Measurements from ENCODE around the gene NSUN2.
A peak's percentile ranks its signal among the peaks of the same experiment; 100 is the strongest.
"Not testable (repeated sequence)": the region's sequence is repeated elsewhere in the genome, so short reads cannot be mapped to it uniquely, and the experiment has no call there.

The NSUN2 gene

GRCh38 chr5:6667648-6668047, 34.8 kb upstream of the NSUN2 start:
- TF ChIP-seq POLR2AphosphoS5 (IDR thresholded peaks at IDR 0.05; ENCODE audit: low read depth, low read length) (no peak), POLR2A (IDR thresholded peaks at IDR 0.05; ENCODE audit: low read depth, low read length) (no peak), TAF1 (IDR thresholded peaks at IDR 0.05; ENCODE audit: borderline replicate concordance, low read depth, low read length) (no peak)
- FAIRE-seq (no peak), DNase-seq (ENCODE audit: insufficient read length) (no peak)

- DNase-seq (ENCODE audit: insufficient read length) (no peak), FAIRE-seq (no peak)
- no peak for TF ChIP-seq TAF1 (IDR thresholded peaks at IDR 0.05; ENCODE audit: borderline replicate concordance, low read depth, low read length)
- no peak for TF ChIP-seq POLR2A (IDR thresholded peaks at IDR 0.05; ENCODE audit: low read depth, low read length)
- no peak for TF ChIP-seq POLR2AphosphoS5 (IDR thresholded peaks at IDR 0.05; ENCODE audit: low read depth, low read length)
These were observed 33.9 kb upstream of the NSUN2 start for GRCh38 chr5:6666762-6667161.

- TF ChIP-seq POLR2AphosphoS5 (IDR thresholded peaks at IDR 0.05; ENCODE audit: low read depth, low read length) = no peak
- no peak for TF ChIP-seq POLR2A (IDR thresholded peaks at IDR 0.05; ENCODE audit: low read depth, low read length)
- TF ChIP-seq TAF1 (IDR thresholded peaks at IDR 0.05; ENCODE audit: borderline replicate concordance, low read depth, low read length) = no peak
- peak; percentile 78 for FAIRE-seq
- no peak for DNase-seq (ENCODE audit: insufficient read length)
These were observed 27.8 kb upstream of the NSUN2 start for GRCh38 chr5:6660688-6661087.

GRCh38 chr5:6659941-6660684, 27.3 kb upstream of the NSUN2 start:
- FAIRE-seq (peak; percentile 73), DNase-seq (ENCODE audit: insufficient read length) (peak; percentile 33)
- TF ChIP-seq POLR2AphosphoS5 (IDR thresholded peaks at IDR 0.05; ENCODE audit: low read depth, low read length) (no peak), TAF1 (IDR thresholded peaks at IDR 0.05; ENCODE audit: borderline replicate concordance, low read depth, low read length) (no peak)

- DNase-seq (ENCODE audit: insufficient read length) = no peak
- no peak for FAIRE-seq
- TF ChIP-seq POLR2A (IDR thresholded peaks at IDR 0.05; ENCODE audit: low read depth, low read length) (no peak), TAF1 (IDR thresholded peaks at IDR 0.05; ENCODE audit: borderline replicate concordance, low read depth, low read length) (no peak), POLR2AphosphoS5 (IDR thresholded peaks at IDR 0.05; ENCODE audit: low read depth, low read length) (no peak)
These were observed 23.8 kb upstream of the NSUN2 start for GRCh38 chr5:6656680-6657079.

- FAIRE-seq (no peak), DNase-seq (ENCODE audit: insufficient read length) (no peak)
- TF ChIP-seq POLR2A (IDR thresholded peaks at IDR 0.05; ENCODE audit: low read depth, low read length) (no peak), TAF1 (IDR thresholded peaks at IDR 0.05; ENCODE audit: borderline replicate concordance, low read depth, low read length) (no peak), POLR2AphosphoS5 (IDR thresholded peaks at IDR 0.05; ENCODE audit: low read depth, low read length) (no peak)
These were observed 22.6 kb upstream of the NSUN2 start for GRCh38 chr5:6655432-6655831.

- no peak for FAIRE-seq
- TF ChIP-seq POLR2AphosphoS5 (IDR thresholded peaks at IDR 0.05; ENCODE audit: low read depth, low read length) (no peak), TAF1 (IDR thresholded peaks at IDR 0.05; ENCODE audit: borderline replicate concordance, low read depth, low read length) (no peak), POLR2A (IDR thresholded peaks at IDR 0.05; ENCODE audit: low read depth, low read length) (no peak)
- DNase-seq (ENCODE audit: insufficient read length) = no peak
These were observed 19.2 kb upstream of the NSUN2 start for GRCh38 chr5:6652025-6652424.

GRCh38 chr5:6649681-6650080, 16.8 kb upstream of the NSUN2 start:
- FAIRE-seq (no peak), DNase-seq (ENCODE audit: insufficient read length) (no peak)
- TF ChIP-seq POLR2AphosphoS5 (IDR thresholded peaks at IDR 0.05; ENCODE audit: low read depth, low read length) (no peak), TAF1 (IDR thresholded peaks at IDR 0.05; ENCODE audit: borderline replicate concordance, low read depth, low read length) (no peak), POLR2A (IDR thresholded peaks at IDR 0.05; ENCODE audit: low read depth, low read length) (no peak)

- no peak for FAIRE-seq
- DNase-seq (ENCODE audit: insufficient read length) = no peak
- TF ChIP-seq POLR2AphosphoS5 (IDR thresholded peaks at IDR 0.05; ENCODE audit: low read depth, low read length) (no peak), POLR2A (IDR thresholded peaks at IDR 0.05; ENCODE audit: low read depth, low read length) (no peak), TAF1 (IDR thresholded peaks at IDR 0.05; ENCODE audit: borderline replicate concordance, low read depth, low read length) (no peak)
These were observed 16.3 kb upstream of the NSUN2 start for GRCh38 chr5:6649186-6649585.

- FAIRE-seq; DNase-seq (ENCODE audit: insufficient read length): not testable (repeated sequence)
These were observed 12.9 kb upstream of the NSUN2 start for GRCh38 chr5:6645571-6646362.

- no peak for FAIRE-seq
- TF ChIP-seq TAF1 (IDR thresholded peaks at IDR 0.05; ENCODE audit: borderline replicate concordance, low read depth, low read length) = no peak
- TF ChIP-seq POLR2AphosphoS5 (IDR thresholded peaks at IDR 0.05; ENCODE audit: low read depth, low read length) = no peak
- no peak for TF ChIP-seq POLR2A (IDR thresholded peaks at IDR 0.05; ENCODE audit: low read depth, low read length)
- no peak for DNase-seq (ENCODE audit: insufficient read length)
These were observed 12.0 kb upstream of the NSUN2 start for GRCh38 chr5:6644794-6645241.

- FAIRE-seq (no peak), DNase-seq (ENCODE audit: insufficient read length) (no peak)
- TF ChIP-seq POLR2A (IDR thresholded peaks at IDR 0.05; ENCODE audit: low read depth, low read length) (no peak), TAF1 (IDR thresholded peaks at IDR 0.05; ENCODE audit: borderline replicate concordance, low read depth, low read length) (no peak), POLR2AphosphoS5 (IDR thresholded peaks at IDR 0.05; ENCODE audit: low read depth, low read length) (no peak)
These were observed 9.8 kb upstream of the NSUN2 start for GRCh38 chr5:6642655-6643054.
